Calu3 (cell line): ENCODE measurements around the gene WDR64. TPM values are rescaled to one million over a fixed set of nuclear protein-coding genes. Genes with fewer than 3 reads are reported as not detected.

Experiments
- BruUV-seq: library from RNA; stranded (reverse); fragments of 400-500 nt; replicated peaks from 2 replicates; lab custom pipeline; 2021; lab: Mats Ljungman, UMichigan
- CTCF ChIA-PET: fragments of 300-600 bp; sonication (Branson Sonifier 250); formaldehyde crosslinking; loops from one replicate; lab custom pipeline; 2022; ENCODE audit warnings: antibody characterized with exemption; lab: Charles Lee
- DNase-seq: peaks from one replicate; pipeline ENCODE4 v3.0.0; 2022
- H3K27ac Mint-ChIP-seq: one replicate; pipeline ENCODE4 v1.8.0; 2022; ENCODE audit warnings: mixed read lengths; ENCODE audit not compliant: unreplicated experiment
- H3K27me3 Mint-ChIP-seq: one replicate; pipeline ENCODE4 v1.8.0; 2022; ENCODE audit warnings: mixed read lengths; ENCODE audit not compliant: unreplicated experiment
- H3K36me3 Mint-ChIP-seq: one replicate; pipeline ENCODE4 v1.8.0; 2022; ENCODE audit warnings: mild to moderate bottlenecking, moderate library complexity, mixed read lengths; ENCODE audit not compliant: insufficient read depth, unreplicated experiment
- H3K4me1 Mint-ChIP-seq: one replicate; pipeline ENCODE4 v1.8.0; 2022; ENCODE audit warnings: mild to moderate bottlenecking, low read depth, mixed read lengths; ENCODE audit not compliant: unreplicated experiment
- H3K4me3 Mint-ChIP-seq: one replicate; pipeline ENCODE4 v1.8.0; 2022; ENCODE audit warnings: mild to moderate bottlenecking, low read depth, moderate library complexity, mixed read lengths; ENCODE audit not compliant: unreplicated experiment
- H3K9me3 Mint-ChIP-seq: one replicate; pipeline ENCODE4 v1.8.0; 2022; ENCODE audit warnings: low read depth, mixed read lengths; ENCODE audit not compliant: unreplicated experiment
- intact Hi-C: fragments of 100-400 bp; cut with micrococcal nuclease; formaldehyde crosslinking; loops from one replicate; pipeline ENCODE4 v1.10.0; 2022; ENCODE audit not compliant: unreplicated experiment
- total RNA-seq: library from RNA; stranded (reverse); gene quantifications from 2 replicates; pipeline ENCODE4 v1.2.3, GENCODE V29; 2022
- TF ChIP-seq, protein P1 (sequence below): fragments of 200-600 bp; IDR thresholded peaks from one replicate; pipeline ENCODE4 v1.8.0; 2022; ENCODE audit warnings: antibody characterized with exemption; ENCODE audit not compliant: unreplicated experiment

Gene WDR64
- total RNA-seq, 1 experiment from 2014 or later = not detected

- H3K4me3 Mint-ChIP-seq = no peak overlapping the region
- intact Hi-C loops = no loop called here
- TF ChIP-seq, protein P1, sequence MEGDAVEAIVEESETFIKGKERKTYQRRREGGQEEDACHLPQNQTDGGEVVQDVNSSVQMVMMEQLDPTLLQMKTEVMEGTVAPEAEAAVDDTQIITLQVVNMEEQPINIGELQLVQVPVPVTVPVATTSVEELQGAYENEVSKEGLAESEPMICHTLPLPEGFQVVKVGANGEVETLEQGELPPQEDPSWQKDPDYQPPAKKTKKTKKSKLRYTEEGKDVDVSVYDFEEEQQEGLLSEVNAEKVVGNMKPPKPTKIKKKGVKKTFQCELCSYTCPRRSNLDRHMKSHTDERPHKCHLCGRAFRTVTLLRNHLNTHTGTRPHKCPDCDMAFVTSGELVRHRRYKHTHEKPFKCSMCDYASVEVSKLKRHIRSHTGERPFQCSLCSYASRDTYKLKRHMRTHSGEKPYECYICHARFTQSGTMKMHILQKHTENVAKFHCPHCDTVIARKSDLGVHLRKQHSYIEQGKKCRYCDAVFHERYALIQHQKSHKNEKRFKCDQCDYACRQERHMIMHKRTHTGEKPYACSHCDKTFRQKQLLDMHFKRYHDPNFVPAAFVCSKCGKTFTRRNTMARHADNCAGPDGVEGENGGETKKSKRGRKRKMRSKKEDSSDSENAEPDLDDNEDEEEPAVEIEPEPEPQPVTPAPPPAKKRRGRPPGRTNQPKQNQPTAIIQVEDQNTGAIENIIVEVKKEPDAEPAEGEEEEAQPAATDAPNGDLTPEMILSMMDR = no peak
- H3K27me3 Mint-ChIP-seq = no peaks in the 10 kb centered on the region
- no peaks in the 10 kb centered on the region for H3K36me3 Mint-ChIP-seq
- DNase-seq = no peak
- H3K4me1 Mint-ChIP-seq = no peaks in the 10 kb centered on the region
- CTCF ChIA-PET = interaction anchor here (1.3 kb wide), 1 partner anchor 9 kb away, joined by 4 read pairs; no protein-coding TSS in a partner anchor
- H3K9me3 Mint-ChIP-seq = no peaks in the 10 kb centered on the region
- no TSS peak for BruUV-seq
- no peak overlapping the region for H3K27ac Mint-ChIP-seq
These were observed 63.4 kb downstream of the WDR64 start for GRCh38 chr1:241715435-241715834.

DNA sequence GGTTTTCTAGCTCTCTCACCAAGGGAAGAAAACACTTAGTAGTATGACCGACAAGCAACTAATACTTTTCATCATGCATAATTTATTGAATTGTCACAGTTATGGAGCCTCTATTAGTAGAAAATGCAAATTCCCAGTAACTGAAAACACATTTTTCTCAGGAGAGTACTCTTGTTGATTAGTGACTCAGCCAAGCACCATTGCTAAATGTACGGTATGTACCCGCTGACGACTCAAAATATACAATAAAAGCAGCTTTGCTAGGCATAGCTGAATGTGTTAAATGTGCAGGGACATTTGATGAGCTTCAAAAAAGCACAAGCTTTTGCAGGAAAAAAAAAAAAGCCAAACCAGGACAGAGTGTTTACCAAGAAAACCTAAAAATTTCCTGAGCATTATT is 63.9 kb downstream of the WDR64 start:
- intact Hi-C loops = no loop called here
- Mint-ChIP-seq H3K36me3 (no peaks in the 10 kb centered on the region), H3K4me3 (no peak overlapping the region), H3K4me1 (no peaks in the 10 kb centered on the region), H3K27me3 (no peaks in the 10 kb centered on the region), H3K9me3 (no peaks in the 10 kb centered on the region), H3K27ac (no peak overlapping the region)
- TF ChIP-seq, protein P1 = no peak
- CTCF ChIA-PET = interaction anchor here (1.3 kb wide), 1 partner anchor 9 kb away, joined by 4 read pairs; no protein-coding TSS in a partner anchor
- DNase-seq = no peak
- no TSS peak for BruUV-seq

GRCh38 chr1:241716915-241717656 is 65.0 kb downstream of the WDR64 start:
- no TSS peak for BruUV-seq
- intact Hi-C loops = no loop called here
- H3K4me3 Mint-ChIP-seq = no peak overlapping the region
- DNase-seq = no peak
- H3K4me1 Mint-ChIP-seq = no peaks in the 10 kb centered on the region
- no peaks in the 10 kb centered on the region for H3K27me3 Mint-ChIP-seq
- H3K9me3 Mint-ChIP-seq = no peaks in the 10 kb centered on the region
- TF ChIP-seq, protein P1 = no peak
- H3K36me3 Mint-ChIP-seq = no peaks in the 10 kb centered on the region
- H3K27ac Mint-ChIP-seq = no peak overlapping the region
- CTCF ChIA-PET = no interaction called here

GRCh38 chr1:241717975-241718374 is 65.9 kb downstream of the WDR64 start:
- no peak for DNase-seq
- TF ChIP-seq, protein P1 = no peak
- CTCF ChIA-PET = interaction anchor here (0.6 kb wide), 1 partner anchor 1666 kb away, joined by 3 read pairs; no protein-coding TSS in a partner anchor
- no TSS peak for BruUV-seq
- H3K4me1 Mint-ChIP-seq = no peaks in the 10 kb centered on the region
- no peak overlapping the region for H3K27ac Mint-ChIP-seq
- intact Hi-C loops = no loop called here
- no peaks in the 10 kb centered on the region for H3K9me3 Mint-ChIP-seq
- H3K27me3 Mint-ChIP-seq = no peaks in the 10 kb centered on the region
- no peak overlapping the region for H3K4me3 Mint-ChIP-seq
- H3K36me3 Mint-ChIP-seq = no peaks in the 10 kb centered on the region
